ENCODE data around the gene S100A4. TPM values are rescaled to one million over a fixed set of nuclear protein-coding genes. Genes with fewer than 3 reads are reported as not detected.

Gene S100A4
- total RNA-seq, 1 donor from 2014 or later, result 7.8 TPM

DNA sequence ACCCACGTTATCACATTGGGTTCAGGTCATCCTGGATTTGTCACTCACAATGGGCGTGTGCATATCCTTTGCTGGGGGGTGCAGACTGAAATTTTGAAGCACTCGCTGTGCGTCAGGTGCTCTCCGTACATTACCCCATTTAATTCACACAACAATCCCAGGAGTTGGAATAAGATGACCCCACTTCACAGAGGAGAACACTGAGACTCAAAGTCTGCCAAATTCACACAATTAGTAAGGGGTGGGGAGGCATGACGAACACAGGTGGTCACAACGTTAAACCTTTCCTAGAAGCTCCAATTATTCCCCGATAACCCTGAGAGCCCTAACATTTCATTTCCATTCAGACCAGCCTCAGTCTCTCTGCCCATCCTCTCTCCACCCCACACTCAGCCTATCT, 23.9 kb upstream of the S100A4 start:
- H3K27me3 Mint-ChIP-seq (ENCODE audit: low read depth), result no peaks in the 10 kb centered on the region
- TF ChIP-seq, protein P1, sequence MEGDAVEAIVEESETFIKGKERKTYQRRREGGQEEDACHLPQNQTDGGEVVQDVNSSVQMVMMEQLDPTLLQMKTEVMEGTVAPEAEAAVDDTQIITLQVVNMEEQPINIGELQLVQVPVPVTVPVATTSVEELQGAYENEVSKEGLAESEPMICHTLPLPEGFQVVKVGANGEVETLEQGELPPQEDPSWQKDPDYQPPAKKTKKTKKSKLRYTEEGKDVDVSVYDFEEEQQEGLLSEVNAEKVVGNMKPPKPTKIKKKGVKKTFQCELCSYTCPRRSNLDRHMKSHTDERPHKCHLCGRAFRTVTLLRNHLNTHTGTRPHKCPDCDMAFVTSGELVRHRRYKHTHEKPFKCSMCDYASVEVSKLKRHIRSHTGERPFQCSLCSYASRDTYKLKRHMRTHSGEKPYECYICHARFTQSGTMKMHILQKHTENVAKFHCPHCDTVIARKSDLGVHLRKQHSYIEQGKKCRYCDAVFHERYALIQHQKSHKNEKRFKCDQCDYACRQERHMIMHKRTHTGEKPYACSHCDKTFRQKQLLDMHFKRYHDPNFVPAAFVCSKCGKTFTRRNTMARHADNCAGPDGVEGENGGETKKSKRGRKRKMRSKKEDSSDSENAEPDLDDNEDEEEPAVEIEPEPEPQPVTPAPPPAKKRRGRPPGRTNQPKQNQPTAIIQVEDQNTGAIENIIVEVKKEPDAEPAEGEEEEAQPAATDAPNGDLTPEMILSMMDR (IDR thresholded peaks at IDR 0.05; ENCODE audit: unreplicated experiment), result no peak
- H3K36me3 Mint-ChIP-seq, result no peaks in the 10 kb centered on the region
- no peak overlapping the region for H3K4me3 Mint-ChIP-seq
- no peaks in the 10 kb centered on the region for H3K9me3 Mint-ChIP-seq
- H3K27ac Mint-ChIP-seq, result peak overlapping the region; percentile 50
- peaks cover 42% of the 10 kb centered on the region for H3K4me1 Mint-ChIP-seq
- no peak for DNase-seq (ENCODE audit: low spot score in 2 of 2, unreplicated experiment in 2 of 2)

DNA sequence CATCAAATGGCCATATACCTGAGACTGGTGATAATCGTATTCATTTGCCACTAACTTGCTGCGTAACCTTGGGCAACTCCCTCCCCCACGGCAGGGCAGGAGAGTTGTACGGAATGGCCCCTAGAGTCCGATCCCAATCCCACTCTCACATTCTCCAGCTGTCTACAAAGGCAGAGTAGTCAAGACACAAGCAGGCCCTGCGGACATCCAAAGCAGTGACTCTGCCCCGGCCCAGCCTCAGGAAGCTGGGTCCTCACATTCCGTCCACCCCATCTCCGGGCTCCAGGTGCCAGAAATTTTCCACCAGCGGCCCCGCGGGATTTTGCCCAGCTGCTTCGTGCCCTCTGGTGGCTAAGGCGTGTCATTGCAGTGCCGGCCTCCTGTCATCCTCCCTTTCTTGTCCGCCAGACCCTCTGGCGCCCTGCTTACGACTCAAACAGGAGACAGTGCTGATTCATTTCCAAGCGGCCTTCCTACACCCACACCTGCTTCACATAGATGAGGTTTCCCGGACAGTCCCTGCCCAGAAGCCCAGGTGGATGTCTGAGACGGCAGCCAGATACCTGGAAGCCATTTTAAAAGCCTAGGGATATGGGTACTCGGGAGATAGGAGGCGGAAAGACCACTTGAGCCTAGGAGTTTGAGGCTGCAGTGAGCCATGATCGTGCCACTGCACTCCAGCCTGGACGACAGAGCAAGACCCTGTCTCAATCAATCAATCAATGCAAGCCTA, 22.9 kb upstream of the S100A4 start:
- peak overlapping the region; percentile 50 for H3K4me3 Mint-ChIP-seq
- peaks cover 50% of the 10 kb centered on the region for H3K4me1 Mint-ChIP-seq
- TF ChIP-seq, protein P1 (IDR thresholded peaks at IDR 0.05; ENCODE audit: unreplicated experiment), result peak; percentile 99
- H3K27me3 Mint-ChIP-seq (ENCODE audit: low read depth), result no peaks in the 10 kb centered on the region
- no peaks in the 10 kb centered on the region for H3K36me3 Mint-ChIP-seq
- peak; percentile 73 to 96 for DNase-seq (ENCODE audit: low spot score in 2 of 2, unreplicated experiment in 2 of 2)
- H3K9me3 Mint-ChIP-seq, result no peaks in the 10 kb centered on the region
- H3K27ac Mint-ChIP-seq, result peak overlapping the region; percentile 96

DNA sequence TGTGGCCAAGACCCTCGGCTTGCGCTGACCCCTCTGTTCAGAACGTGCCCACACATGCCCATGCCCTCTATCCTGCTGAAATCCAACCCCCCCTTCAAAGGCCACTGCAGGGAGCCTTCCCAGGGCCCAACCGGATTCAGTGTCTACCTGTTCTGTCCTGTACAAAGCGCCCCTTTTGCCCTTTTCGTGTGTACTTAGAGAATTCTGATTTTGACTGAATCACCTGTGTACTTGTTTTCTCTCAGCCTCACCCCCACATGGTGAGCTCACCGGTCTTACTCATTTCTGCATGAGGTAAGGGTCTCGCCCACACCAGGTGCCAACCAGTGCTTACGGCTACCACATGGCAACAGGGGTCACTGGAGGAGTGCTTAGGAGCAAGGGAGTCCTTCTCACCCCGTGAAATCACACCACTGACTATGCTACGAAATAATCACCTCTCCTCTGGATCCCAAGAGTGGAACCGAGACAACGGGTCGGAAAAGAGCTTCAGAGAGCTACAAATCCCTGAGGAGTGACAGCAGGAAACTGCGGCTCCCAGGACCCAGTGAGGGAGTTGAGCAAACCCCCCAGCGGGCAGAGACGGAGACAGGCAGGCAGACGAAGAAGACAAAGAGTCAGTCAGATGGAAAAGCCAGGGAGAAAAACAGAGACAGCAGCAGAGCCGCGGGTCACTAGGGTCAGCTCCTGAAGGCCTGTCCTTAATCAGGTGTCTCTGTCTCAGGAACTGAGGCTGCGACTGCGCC, 22.2 kb upstream of the S100A4 start:
- H3K9me3 Mint-ChIP-seq, result no peaks in the 10 kb centered on the region
- peaks cover 54% of the 10 kb centered on the region for H3K4me1 Mint-ChIP-seq
- no peak for DNase-seq (ENCODE audit: low spot score in 2 of 2, unreplicated experiment in 2 of 2)
- H3K4me3 Mint-ChIP-seq, result peak overlapping the region; percentile 37
- no peaks in the 10 kb centered on the region for H3K27me3 Mint-ChIP-seq (ENCODE audit: low read depth)
- peak overlapping the region; percentile 96 for H3K27ac Mint-ChIP-seq
- TF ChIP-seq, protein P1 (IDR thresholded peaks at IDR 0.05; ENCODE audit: unreplicated experiment), result no peak
- H3K36me3 Mint-ChIP-seq, result no peaks in the 10 kb centered on the region

DNA sequence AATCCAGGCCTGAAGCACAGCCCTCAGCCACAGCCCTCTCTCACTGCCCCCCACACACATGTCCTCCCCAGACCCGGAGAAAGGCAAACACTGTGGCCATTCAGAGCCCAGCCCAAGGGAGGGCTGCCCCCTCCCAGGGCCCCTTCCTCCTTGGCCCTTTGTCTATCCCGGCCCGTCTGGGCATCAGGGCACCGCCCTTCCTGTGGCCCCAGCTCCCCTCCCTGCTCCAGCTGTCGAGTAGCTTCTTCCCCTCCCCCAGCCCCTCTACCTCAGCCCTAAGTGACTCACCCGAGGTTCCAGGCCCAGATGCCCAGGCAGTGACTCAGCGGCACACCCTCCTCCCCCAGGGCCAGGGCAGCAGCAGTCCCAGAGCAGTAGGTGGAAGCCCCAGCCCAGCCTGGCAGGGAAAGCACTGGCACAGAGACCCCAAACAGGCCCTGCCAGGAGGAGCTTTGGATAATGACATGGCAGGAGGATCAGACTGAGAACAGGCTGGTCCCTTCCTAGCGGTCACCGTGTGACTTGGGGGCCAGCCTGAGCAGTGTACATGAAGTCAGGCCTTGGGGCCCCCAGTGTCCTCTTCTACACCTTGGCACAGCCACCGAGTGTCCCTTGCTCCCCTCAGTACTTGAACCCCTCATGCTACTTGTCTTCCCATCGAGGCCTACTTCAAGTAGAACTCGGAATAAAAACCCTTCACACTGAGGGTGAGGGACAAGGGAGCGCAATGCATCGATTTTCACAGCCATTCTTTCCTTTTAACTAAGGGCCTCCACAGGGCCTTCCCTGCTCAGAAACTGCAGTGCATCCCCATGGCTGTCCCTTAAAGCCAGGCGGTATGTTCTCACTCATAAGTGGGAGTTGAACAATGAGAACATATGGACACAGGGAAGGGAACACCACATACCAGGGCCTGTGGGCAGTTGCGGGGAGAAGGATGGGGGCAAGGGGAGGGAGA, 21.1 kb upstream of the S100A4 start:
- TF ChIP-seq, protein P1 (IDR thresholded peaks at IDR 0.05; ENCODE audit: unreplicated experiment), result no peak
- Mint-ChIP-seq H3K36me3 (no peaks in the 10 kb centered on the region), H3K4me3 (no peak overlapping the region), H3K9me3 (no peaks in the 10 kb centered on the region), H3K27ac (peak overlapping the region; percentile 97), H3K27me3 (ENCODE audit: low read depth) (no peaks in the 10 kb centered on the region), H3K4me1 (peaks cover 53% of the 10 kb centered on the region)
- DNase-seq (ENCODE audit: low spot score in 2 of 2, unreplicated experiment in 2 of 2), result peak; percentile 43 to 66
